Measurements from ENCODE around the gene CSNK2A3.
A peak's percentile ranks its signal among the peaks of the same experiment; 100 is the strongest.

The CSNK2A3 gene

DNA sequence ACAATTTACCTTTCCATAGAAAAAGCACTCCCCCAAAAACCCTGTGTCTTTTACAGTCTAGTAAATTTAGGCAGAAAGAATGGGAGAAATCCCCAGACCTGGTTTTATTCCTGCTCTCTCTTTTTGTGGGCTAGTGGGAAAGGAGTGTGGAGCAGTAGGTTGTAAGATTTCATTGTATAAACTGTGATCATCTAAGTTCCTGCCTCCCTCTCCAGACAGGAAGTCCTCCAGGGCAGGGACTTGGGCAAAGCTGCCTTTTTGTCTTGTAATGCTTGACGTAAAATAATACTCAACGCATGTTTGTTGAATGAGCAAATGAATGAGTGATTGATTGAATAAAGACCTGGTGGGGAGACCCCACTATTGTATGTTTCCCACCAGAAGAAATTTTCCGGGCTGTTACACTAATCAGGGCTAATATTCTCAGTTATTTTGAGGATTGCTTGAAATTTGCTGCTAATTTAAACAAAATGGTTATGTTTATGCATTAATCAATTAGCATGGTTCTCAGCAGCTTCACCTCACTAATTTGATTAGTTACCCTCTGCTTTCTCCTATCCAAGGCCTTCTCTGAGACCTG, 36.3 kb downstream of the CSNK2A3 start:
- peak; percentile 59 for DNase-seq (ENCODE audit: low read depth)
- TF ChIP-seq, protein P1, sequence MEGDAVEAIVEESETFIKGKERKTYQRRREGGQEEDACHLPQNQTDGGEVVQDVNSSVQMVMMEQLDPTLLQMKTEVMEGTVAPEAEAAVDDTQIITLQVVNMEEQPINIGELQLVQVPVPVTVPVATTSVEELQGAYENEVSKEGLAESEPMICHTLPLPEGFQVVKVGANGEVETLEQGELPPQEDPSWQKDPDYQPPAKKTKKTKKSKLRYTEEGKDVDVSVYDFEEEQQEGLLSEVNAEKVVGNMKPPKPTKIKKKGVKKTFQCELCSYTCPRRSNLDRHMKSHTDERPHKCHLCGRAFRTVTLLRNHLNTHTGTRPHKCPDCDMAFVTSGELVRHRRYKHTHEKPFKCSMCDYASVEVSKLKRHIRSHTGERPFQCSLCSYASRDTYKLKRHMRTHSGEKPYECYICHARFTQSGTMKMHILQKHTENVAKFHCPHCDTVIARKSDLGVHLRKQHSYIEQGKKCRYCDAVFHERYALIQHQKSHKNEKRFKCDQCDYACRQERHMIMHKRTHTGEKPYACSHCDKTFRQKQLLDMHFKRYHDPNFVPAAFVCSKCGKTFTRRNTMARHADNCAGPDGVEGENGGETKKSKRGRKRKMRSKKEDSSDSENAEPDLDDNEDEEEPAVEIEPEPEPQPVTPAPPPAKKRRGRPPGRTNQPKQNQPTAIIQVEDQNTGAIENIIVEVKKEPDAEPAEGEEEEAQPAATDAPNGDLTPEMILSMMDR (IDR thresholded peaks at IDR 0.05; ENCODE audit: insufficient read depth, low read depth, low read length, missing control alignments), result no peak
- no peak overlapping the region for H3K4me3 ChIP-seq (ENCODE audit: low read length)

DNA sequence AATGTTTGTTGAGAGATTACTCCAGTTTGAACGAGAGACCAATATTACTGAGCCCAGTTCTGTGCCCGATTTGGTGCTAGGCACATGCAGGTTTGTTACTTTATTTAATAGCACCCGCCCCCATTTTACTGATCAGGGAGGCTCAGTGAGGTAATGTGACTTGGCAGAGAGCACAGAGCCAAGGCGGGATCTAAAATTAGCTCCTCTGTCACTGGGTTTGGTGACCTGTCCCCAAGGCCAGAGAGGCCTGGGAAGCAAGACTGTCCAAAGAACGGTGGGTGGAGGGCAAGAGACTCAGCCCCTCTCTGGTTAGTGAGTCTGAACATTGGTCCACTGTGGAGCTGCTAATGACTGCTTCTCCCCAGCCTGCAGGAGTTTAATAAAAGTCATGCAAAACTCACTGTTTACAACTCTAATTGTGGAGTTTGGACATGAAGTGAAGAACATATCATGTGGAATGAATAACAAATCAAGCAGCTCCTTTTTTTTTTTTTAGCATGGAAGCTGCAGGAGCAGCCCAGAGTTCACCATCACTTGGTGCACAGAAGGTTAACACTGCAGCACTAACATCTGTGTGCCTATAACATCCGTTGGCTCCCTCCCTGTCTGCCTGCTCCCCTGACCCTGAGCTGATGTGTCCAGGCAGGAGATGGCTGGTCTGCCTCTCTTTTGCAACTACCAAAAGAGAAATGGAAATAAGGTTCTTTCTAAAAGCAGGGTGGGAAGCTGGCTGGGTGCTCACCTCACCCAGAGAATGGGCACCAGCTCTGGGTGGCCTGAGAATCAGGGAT, 39.0 kb downstream of the CSNK2A3 start:
- TF ChIP-seq, protein P1 (IDR thresholded peaks at IDR 0.05; ENCODE audit: insufficient read depth, low read depth, low read length, missing control alignments), result no peak
- DNase-seq (ENCODE audit: low read depth), result no peak
- H3K4me3 ChIP-seq (ENCODE audit: low read length), result no peak overlapping the region

DNA sequence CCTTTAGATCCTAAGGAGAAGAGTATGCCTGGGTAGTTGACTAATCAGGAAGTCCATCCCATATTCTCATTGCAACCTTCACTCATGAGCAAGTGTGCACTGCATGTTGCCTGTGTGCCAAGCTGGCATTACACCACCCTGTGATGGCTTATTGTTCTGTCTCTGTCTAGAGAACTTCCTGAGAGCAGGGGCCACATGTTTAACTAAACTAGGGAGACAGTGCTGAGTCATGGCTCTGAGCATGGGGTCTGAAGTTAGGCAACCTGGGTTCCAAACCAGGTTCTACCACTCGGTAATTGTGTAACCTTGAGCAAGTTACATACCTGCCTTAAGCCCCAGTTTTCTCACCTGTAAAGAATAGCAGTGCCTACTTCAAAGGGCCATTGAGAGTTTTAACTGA, 39.6 kb downstream of the CSNK2A3 start:
- no peak overlapping the region for H3K4me3 ChIP-seq (ENCODE audit: low read length)
- TF ChIP-seq, protein P1 (IDR thresholded peaks at IDR 0.05; ENCODE audit: insufficient read depth, low read depth, low read length, missing control alignments), result peak; percentile 18
- peak; percentile 100 for DNase-seq (ENCODE audit: low read depth)

DNA sequence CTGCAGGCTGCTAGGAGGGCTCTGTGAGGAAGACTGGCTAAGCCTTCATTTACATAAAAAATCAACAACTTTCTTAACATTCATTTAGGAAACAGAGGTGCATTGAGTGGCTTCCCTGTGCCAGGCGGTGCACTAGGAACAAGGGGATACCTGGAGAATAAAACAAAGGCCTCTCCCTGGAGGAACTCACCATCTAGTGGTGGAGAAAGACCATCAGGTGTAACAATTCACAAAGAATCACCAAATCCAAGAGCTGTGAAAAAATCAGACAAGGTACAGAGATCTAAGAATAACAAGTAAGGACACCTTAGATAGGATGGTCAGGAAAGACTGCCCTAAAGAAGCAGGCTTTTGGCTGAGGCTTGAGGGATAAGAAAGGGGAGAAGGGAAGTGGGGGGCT, 40.3 kb downstream of the CSNK2A3 start:
- TF ChIP-seq, protein P1 (IDR thresholded peaks at IDR 0.05; ENCODE audit: insufficient read depth, low read depth, low read length, missing control alignments), result no peak
- DNase-seq (ENCODE audit: low read depth), result no peak
- no peak overlapping the region for H3K4me3 ChIP-seq (ENCODE audit: low read length)

DNA sequence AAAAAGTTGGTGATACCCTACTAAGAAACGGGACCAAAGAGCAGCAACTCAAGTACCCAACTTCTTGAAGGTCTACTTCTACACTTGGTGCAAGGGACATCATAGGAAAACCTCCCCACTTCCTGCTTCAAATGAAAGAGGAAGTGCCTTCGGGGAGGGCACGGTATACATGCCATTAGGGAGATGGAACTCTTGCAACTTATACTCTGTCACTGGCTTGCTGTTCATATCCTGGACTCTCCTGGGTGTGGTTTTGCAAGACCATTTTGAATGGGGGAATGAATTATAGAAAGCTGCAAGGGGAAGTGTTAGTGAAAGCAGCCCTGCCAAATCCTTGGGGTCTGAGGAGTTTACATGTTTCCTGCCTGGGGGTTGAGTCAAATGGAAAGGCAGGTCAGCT, 41.9 kb downstream of the CSNK2A3 start:
- TF ChIP-seq, protein P1 (IDR thresholded peaks at IDR 0.05; ENCODE audit: insufficient read depth, low read depth, low read length, missing control alignments), result no peak
- no peak for DNase-seq (ENCODE audit: low read depth)
- no peak overlapping the region for H3K4me3 ChIP-seq (ENCODE audit: low read length)

DNA sequence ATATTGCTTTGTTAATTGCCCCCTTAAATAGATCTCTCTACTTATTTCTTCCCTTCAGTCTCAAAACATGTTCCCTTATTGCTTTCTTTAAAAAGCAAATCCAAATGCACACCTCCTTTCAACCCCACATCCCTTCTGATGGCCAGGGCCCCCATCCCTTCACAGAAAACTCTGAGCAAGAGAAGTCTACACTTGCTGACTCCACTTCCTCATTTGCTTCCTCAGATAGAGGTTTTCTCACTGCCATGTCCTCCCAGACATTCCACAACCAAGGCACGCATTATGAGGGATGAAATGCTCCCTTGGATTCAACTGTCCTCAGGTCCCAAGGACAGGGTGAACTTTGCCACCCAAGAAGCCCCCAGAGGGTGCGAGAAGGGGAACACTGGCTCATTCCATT, 43.1 kb downstream of the CSNK2A3 start:
- no peak for DNase-seq (ENCODE audit: low read depth)
- TF ChIP-seq, protein P1 (IDR thresholded peaks at IDR 0.05; ENCODE audit: insufficient read depth, low read depth, low read length, missing control alignments), result no peak
- no peak overlapping the region for H3K4me3 ChIP-seq (ENCODE audit: low read length)
